ENCODE data around the gene SKA2. TPM values are rescaled to one million over a fixed set of nuclear protein-coding genes. Genes with fewer than 3 reads are reported as not detected.
"Not testable (repeated sequence)": the region's sequence is repeated elsewhere in the genome, so short reads cannot be mapped to it uniquely, and the experiment has no call there.

SKA2 gene, protein sequence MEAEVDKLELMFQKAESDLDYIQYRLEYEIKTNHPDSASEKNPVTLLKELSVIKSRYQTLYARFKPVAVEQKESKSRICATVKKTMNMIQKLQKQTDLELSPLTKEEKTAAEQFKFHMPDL
- total RNA-seq = 10 to 100 TPM; 61.7 to 64.0 TPM

DNA sequence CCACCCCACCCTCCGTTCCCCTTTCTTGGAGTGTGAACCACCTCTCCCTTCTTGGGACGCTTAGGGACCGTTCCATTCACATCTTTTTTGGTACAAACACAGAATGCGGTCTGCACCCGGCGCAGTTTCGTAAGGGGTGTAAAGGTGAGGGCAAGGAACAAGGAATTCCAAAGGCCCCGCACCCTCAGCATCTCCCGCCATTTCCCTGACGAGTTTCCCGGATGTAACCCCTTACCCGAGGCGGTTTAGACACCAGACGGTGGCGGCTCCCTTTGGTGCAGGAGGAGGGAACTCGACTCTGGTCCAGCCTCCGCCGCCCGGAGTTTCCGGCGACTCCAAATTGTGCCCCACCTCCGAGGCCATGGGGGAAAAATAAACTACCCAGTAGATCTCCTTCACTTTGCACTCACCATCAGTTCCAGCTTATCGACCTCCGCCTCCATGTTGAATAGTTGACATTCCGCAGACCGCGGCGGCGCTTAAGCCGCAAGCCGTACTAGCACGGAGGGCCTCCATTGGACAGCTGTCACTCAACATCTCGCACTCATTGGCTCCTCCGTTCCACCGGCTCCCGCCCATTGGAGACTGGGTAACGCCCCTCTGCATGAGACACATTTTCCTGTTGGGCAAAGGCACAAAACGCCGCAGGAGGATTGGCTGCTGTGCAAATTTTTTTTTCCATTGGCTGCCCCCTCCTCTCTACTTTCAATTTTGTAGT lies at the start of gene SKA2:
Gene SKA2 (minus strand): TSS at position 466 of the 718 bp plus-strand sequence. CDS start 23 bp downstream, at position 443.
- H3K4me3 Mint-ChIP-seq = no peak within 1 kb of the TSS
- no peaks in the 10 kb centered on the region for H3K36me3 Mint-ChIP-seq
- no peaks in the 10 kb centered on the region for H3K9me3 Mint-ChIP-seq
- H3K4me1 Mint-ChIP-seq (ENCODE audit: low read depth in 2 of 2) = peaks cover 18 to 35% of the 10 kb centered on the region in 2 donors
- ATAC-seq = peak; percentile 93 to 95
- DNase-seq (ENCODE audit: low spot score) = no peak
- H3K27me3 Mint-ChIP-seq = no peaks in the 10 kb centered on the region
- no peak within 1 kb of the TSS for H3K27ac Mint-ChIP-seq

DNA sequence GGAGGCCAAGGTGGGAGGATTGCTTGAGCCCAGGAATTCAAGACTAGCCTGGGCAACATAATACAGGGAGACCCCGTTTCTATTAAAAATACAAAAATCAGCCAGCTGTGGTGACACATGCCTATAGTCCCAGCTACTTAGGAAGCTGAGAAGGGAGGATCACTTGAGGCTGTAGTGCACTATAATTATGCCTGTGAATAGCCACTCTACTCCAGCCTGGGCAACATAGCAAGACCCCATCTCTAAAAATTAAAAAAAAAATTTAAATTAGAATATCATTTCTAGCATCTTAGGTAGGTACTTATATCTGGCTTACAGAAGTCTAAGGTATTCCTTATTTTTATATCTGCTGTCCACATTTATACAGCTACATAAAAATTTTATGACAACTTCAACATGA lies 47.3 kb upstream of the SKA2 start:
- no peak overlapping the region for H3K4me3 Mint-ChIP-seq
- H3K27me3 Mint-ChIP-seq = no peaks in the 10 kb centered on the region
- DNase-seq (ENCODE audit: low spot score) = no peak
- no peaks in the 10 kb centered on the region for H3K4me1 Mint-ChIP-seq (ENCODE audit: low read depth in 2 of 2)
- ATAC-seq = no peak
- no peak overlapping the region for H3K27ac Mint-ChIP-seq
- H3K9me3 Mint-ChIP-seq = no peaks in the 10 kb centered on the region
- H3K36me3 Mint-ChIP-seq = no peaks in the 10 kb centered on the region

DNA sequence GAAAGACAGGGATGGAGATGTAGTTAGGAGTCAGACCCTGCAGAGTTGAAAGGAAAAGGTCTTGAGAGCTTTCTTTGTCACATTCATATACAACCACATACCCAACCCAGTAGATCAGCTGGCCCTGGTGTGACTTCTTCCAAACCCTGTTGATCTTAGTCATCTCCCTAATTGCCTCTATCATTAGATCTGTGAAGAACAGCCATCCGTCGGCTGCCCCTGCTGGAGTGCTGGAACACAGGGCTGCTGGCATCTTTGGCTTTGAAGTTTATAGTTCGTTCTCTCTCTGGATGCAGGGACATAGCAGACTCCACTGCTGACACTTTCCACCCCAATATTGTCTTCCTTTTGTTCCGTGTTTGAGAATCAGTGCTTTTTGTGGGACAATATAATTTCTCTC lies 44.4 kb upstream of the SKA2 start:
- DNase-seq (ENCODE audit: low spot score) (no peak), ATAC-seq (peak in 1 of 2 donors; percentile 20)
- no peaks in the 10 kb centered on the region for H3K27me3 Mint-ChIP-seq
- no peaks in the 10 kb centered on the region for H3K36me3 Mint-ChIP-seq
- no peak overlapping the region for H3K27ac Mint-ChIP-seq
- no peaks in the 10 kb centered on the region for H3K9me3 Mint-ChIP-seq
- no peak overlapping the region for H3K4me3 Mint-ChIP-seq
- H3K4me1 Mint-ChIP-seq (ENCODE audit: low read depth in 2 of 2) = no peaks in the 10 kb centered on the region

DNA sequence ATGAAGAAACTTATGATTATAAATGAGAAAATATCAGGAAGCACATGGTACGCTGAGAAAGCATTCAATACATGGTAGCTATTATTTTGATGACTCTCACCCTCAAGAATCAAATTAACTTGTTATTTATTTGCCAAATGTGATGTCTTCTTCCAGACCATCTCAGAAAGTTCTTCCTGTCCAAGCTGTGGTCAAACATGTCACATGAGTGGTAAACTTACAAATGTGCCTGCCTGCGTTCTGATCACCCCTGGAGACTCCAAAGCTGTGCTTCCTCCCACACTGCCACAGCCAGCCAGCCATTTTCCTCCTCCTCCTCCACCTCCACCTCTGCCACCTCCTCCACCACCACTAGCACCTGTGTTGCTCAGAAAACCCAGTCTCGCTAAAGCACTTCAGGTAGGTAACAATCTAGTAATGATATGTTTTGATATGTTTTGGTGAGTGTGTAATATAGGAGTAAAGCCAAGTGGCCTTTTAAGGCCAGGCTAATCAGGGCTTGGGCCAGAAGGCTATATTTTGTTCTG lies 38.4 kb upstream of the SKA2 start:
- no peak overlapping the region for H3K27ac Mint-ChIP-seq
- no peaks in the 10 kb centered on the region for H3K9me3 Mint-ChIP-seq
- DNase-seq (ENCODE audit: low spot score) (no peak), ATAC-seq (no peak)
- no peaks in the 10 kb centered on the region for H3K4me1 Mint-ChIP-seq (ENCODE audit: low read depth in 2 of 2)
- peaks cover 4% of the 10 kb centered on the region for H3K36me3 Mint-ChIP-seq
- H3K27me3 Mint-ChIP-seq = no peaks in the 10 kb centered on the region
- no peak overlapping the region for H3K4me3 Mint-ChIP-seq

DNA sequence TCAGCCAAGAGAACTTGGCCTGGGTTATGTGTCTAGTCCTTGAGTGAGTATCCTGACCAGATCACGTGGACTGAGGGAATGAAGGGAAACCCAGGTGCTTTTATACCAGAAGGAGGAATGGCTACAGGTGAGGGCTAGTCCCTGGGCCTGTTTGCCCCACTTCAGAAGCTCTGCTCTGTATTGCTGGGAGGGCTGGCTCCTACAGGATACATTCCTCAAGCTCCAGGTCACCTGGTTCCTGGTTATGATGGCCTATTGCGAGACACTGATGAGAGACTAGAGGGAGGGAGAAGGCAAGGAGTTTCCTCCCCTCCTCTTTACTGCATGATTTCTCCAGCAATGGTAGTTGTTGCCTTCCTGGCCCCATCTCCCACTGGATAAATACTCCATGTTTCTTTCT lies 35.8 kb upstream of the SKA2 start:
- H3K4me3 Mint-ChIP-seq = no peak overlapping the region
- peaks cover 4% of the 10 kb centered on the region for H3K36me3 Mint-ChIP-seq
- no peaks in the 10 kb centered on the region for H3K27me3 Mint-ChIP-seq
- H3K27ac Mint-ChIP-seq = no peak overlapping the region
- H3K4me1 Mint-ChIP-seq (ENCODE audit: low read depth in 2 of 2) = no peaks in the 10 kb centered on the region
- DNase-seq (ENCODE audit: low spot score) (no peak), ATAC-seq (no peak)
- no peaks in the 10 kb centered on the region for H3K9me3 Mint-ChIP-seq

DNA sequence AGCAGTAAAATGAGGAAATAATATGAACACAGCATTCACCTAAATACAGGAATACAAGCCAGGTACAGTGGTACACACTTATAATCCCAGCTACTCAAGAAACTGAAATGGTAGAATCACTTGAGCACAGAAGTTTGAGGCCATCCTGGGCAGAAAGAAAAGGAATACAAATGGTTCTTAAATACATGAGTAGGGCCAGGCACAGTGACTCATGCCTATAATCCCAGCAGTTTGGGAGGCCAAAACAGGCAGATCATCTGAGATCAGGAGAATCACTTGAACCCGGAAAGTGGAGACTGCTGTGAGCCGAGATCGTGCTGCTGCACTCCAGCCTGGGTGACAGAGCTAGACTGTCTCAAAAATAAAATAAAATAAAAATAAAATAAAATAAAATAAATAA lies 31.9 kb upstream of the SKA2 start:
- no peaks in the 10 kb centered on the region for H3K4me1 Mint-ChIP-seq (ENCODE audit: low read depth in 2 of 2)
- no peak overlapping the region for H3K4me3 Mint-ChIP-seq

DNA sequence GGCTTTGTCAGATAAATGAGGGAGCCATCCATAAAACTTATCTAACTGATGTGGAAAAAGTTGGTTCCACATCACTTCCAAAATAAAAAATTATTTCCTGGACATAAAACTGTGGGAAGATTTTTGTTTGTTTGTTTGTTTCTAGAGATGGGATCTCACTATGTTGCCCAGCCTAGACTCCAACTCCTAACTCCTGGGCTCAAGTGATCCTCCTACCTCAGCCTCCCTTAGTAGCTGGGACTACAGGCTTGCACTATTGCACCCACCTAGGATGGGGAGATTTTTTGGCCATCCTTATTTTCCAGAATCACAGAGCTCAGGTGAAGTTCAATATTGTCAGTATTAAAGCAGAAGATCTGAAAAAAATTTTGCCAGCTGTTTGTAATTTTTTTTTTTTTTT lies 31.0 kb upstream of the SKA2 start:
- ATAC-seq (no peak), DNase-seq (ENCODE audit: low spot score) (no peak)
- H3K36me3 Mint-ChIP-seq = no peaks in the 10 kb centered on the region
- H3K4me3 Mint-ChIP-seq = no peak overlapping the region
- H3K4me1 Mint-ChIP-seq (ENCODE audit: low read depth in 2 of 2) = no peaks in the 10 kb centered on the region
- no peaks in the 10 kb centered on the region for H3K9me3 Mint-ChIP-seq
- H3K27ac Mint-ChIP-seq = no peak overlapping the region
- H3K27me3 Mint-ChIP-seq = no peaks in the 10 kb centered on the region

More for the DNA sequence above, 31.9 kb upstream of the SKA2 start:
- DNase-seq (ENCODE audit: low spot score) = no peak
- no peaks in the 10 kb centered on the region for H3K9me3 Mint-ChIP-seq
- no peak for ATAC-seq
- no peak overlapping the region for H3K27ac Mint-ChIP-seq
- peaks cover 2% of the 10 kb centered on the region for H3K36me3 Mint-ChIP-seq
- H3K27me3 Mint-ChIP-seq = no peaks in the 10 kb centered on the region

DNA sequence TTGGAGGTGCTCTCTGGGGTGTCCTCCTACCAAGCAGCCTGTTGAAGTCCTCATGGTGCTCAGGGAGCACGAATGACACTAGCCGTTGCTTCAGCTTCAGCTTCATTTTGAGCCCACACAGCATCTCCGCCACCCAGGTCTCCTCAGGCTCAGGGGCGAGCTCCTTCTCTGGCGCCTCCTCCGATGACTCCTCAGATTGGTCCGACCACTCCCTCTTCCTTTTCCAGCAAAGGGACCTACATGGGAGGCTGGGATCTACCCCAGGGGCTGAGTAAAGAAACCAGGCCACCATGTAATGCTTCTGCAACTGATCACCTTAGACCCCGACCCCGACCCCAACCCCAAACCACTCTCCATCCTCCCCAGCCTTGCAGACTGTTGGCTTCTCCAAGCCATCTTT lies 26.5 kb upstream of the SKA2 start:
- H3K27ac Mint-ChIP-seq = no peak overlapping the region
- no peak overlapping the region for H3K4me3 Mint-ChIP-seq
- no peaks in the 10 kb centered on the region for H3K9me3 Mint-ChIP-seq
- no peaks in the 10 kb centered on the region for H3K36me3 Mint-ChIP-seq
- H3K4me1 Mint-ChIP-seq (ENCODE audit: low read depth in 2 of 2) = peaks cover 0 to 2% of the 10 kb centered on the region in 2 donors
- no peaks in the 10 kb centered on the region for H3K27me3 Mint-ChIP-seq
- no peak for ATAC-seq
- no peak for DNase-seq (ENCODE audit: low spot score)

DNA sequence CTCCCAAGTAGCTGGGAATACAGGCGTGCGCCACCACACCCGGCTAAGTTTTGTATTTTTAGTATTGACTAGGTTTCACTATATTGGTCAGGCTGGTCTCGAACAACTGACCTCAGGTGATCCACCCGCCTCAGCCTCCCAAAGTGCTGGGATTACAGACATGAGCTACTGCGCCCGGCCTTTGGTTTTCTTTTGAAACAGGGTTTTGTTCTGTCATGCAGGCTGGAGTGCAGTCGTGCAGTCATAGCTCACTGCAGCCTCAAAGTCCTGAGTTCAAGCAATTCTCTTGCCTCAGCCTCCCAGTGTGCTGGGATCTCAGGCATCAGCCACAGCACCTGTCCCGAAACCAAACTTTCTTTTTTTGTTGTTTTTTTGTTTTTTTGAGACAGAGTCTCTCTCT lies 25.6 kb upstream of the SKA2 start:
- Mint-ChIP-seq H3K4me1 (ENCODE audit: low read depth in 2 of 2) (peaks cover 0 to 8% of the 10 kb centered on the region in 2 donors), H3K4me3 (no peak overlapping the region), H3K9me3 (no peaks in the 10 kb centered on the region), H3K27me3 (no peaks in the 10 kb centered on the region), H3K36me3 (no peaks in the 10 kb centered on the region), H3K27ac (no peak overlapping the region)
- DNase-seq (ENCODE audit: low spot score) (no peak), ATAC-seq (no peak)

DNA sequence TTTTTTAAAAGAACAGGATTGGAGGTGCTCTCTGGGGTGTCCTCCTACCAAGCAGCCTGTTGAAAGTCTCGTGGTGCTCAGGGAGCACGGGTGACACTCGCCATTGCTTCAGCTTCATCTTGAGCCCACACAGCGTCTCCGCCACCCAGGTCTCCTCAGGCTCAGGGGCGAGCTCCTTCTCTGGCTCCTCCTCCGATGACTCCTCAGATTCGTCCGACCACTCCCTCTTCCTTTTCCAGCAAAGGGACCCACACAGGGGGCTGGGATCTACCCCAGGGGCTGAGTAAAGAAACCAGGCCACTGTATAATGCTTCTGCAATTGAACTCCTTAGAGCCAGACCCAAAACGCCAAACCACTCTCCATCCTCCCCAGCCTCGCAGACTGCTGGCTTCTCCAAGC lies 24.6 kb upstream of the SKA2 start:
- not testable (repeated sequence) for H3K4me3 Mint-ChIP-seq; H3K27ac Mint-ChIP-seq; H3K36me3 Mint-ChIP-seq; H3K27me3 Mint-ChIP-seq; DNase-seq (ENCODE audit: low spot score); H3K9me3 Mint-ChIP-seq; ATAC-seq; H3K4me1 Mint-ChIP-seq (ENCODE audit: low read depth in 2 of 2)

DNA sequence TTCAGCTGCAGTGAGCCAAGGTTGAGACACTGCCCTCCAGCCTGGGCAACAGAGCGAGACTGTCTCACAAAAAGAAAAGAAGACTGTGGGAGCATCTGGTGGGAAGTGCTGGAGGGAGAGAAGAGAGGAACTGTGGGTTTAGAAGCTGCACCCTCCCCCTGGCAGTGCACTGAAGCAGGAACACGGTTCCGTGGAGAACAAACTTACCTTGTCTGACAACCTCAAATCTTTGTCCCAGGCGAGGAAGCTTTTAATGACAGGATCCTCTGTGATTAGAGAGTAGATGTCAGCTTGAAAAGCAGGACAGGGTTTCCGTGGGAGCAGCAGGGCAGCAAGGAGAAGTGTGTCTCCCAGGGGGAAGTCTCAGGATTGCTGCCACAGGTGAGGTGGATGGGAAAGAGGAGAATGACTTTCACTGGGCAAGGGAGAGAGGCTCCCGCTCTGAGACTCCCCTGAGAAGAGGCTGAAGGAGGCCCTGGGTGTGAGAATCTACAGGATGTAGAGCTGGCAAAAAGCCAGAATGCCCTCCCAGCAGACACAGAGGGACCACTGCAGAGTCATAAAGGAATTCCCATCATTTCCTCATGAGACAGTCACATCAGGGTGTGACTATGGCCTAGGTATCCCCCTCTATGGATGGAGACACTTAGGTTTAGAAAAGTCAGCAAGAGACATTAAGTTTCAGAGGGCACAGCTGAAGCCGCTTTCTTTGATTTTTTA lies 23.4 kb upstream of the SKA2 start:
- Mint-ChIP-seq H3K9me3 (no peaks in the 10 kb centered on the region), H3K36me3 (peaks cover 6% of the 10 kb centered on the region), H3K27ac (no peak overlapping the region), H3K4me3 (no peak overlapping the region), H3K27me3 (no peaks in the 10 kb centered on the region), H3K4me1 (ENCODE audit: low read depth in 2 of 2) (peaks cover 0 to 13% of the 10 kb centered on the region in 2 donors)
- ATAC-seq (no peak), DNase-seq (ENCODE audit: low spot score) (no peak)

DNA sequence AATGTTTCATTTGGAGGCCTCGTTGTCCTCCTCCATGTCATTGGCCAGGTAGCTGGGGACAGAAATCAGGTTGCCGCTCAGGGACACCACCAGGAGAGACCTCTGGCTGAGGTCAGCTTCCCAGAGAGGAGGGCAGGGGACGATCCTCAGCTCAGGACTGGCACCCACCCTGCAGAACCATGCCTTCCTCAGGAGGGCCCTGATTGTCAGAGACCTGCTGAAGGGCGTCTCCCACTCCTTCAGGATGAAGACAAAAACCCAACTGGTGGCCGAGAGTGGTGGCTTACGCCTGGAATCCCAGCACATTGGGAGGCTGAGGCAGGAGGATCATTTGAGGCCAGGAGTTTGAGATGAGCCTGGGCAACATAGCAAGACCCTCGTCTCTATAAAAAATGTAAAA lies 20.1 kb upstream of the SKA2 start:
- no peaks in the 10 kb centered on the region for H3K9me3 Mint-ChIP-seq
- no peak overlapping the region for H3K4me3 Mint-ChIP-seq
- ATAC-seq = no peak
- peaks cover 6% of the 10 kb centered on the region for H3K36me3 Mint-ChIP-seq
- no peaks in the 10 kb centered on the region for H3K27me3 Mint-ChIP-seq
- DNase-seq (ENCODE audit: low spot score) = no peak
- H3K27ac Mint-ChIP-seq = no peak overlapping the region
- peaks cover 0 to 13% of the 10 kb centered on the region in 2 donors for H3K4me1 Mint-ChIP-seq (ENCODE audit: low read depth in 2 of 2)

DNA sequence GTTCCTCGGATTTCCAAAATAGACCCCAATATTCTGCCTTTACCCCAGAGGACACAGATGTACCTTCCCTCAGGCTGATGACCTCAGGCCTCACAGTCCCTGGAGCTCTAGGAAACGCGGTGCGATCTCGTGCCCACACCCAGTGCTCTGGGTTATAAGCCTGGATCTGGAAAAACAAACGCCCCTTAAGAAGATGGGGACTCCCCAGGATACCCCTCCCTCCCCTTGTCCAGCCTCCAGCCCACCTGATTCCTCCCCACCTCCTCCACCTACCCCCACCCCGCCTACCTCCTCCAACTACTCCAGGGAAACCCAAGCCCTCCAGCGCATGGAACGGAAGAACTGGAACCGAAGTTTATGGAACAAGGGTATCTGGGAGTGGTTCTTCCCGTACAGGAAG lies 19.7 kb upstream of the SKA2 start:
- peaks cover 0 to 13% of the 10 kb centered on the region in 2 donors for H3K4me1 Mint-ChIP-seq (ENCODE audit: low read depth in 2 of 2)
- DNase-seq (ENCODE audit: low spot score) (no peak), ATAC-seq (no peak)
- peaks cover 6% of the 10 kb centered on the region for H3K36me3 Mint-ChIP-seq
- H3K9me3 Mint-ChIP-seq = no peaks in the 10 kb centered on the region
- H3K27ac Mint-ChIP-seq = no peak overlapping the region
- no peaks in the 10 kb centered on the region for H3K27me3 Mint-ChIP-seq
- H3K4me3 Mint-ChIP-seq = no peak overlapping the region

DNA sequence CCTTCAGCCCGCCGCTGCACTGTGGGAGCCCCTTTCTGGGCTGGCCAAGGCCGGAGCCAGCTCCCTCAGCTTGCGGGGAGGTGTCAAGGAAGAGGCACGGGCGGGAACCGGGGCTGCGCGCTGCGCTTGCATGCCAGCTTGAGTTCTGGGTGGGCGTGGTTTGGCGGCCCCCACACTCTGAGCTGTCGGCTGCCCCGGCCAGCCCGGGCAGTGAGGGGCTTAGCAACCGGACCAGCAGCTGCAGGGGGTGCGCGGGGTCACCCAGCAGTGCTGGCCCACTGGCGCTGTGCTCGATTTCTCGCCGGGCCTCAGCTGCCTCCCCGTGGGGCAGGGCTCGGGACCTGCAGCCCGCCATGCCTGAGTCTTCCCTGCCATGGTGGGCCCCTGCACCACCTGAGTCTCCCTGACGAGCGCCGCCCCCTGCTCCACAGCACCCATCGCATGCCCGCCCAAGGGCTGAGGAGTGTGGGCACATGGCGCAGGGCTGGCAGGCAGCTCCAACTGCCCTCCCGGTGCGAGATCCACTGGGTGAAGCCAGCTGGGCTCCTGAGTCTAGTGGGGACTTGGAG lies 17.5 kb upstream of the SKA2 start:
- ATAC-seq (peak in 1 of 2 donors; percentile 41), DNase-seq (ENCODE audit: low spot score) (no peak)
- Mint-ChIP-seq H3K4me3 (no peak overlapping the region), H3K4me1 (ENCODE audit: low read depth in 2 of 2) (peaks cover 0 to 17% of the 10 kb centered on the region in 2 donors), H3K36me3 (peaks cover 6% of the 10 kb centered on the region), H3K27me3 (no peaks in the 10 kb centered on the region), H3K27ac (no peak overlapping the region), H3K9me3 (no peaks in the 10 kb centered on the region)

Measured in natural killer cell treated with Interleukin-12 subunit alpha and Interleukin-12 subunit beta and Interleukin-15 and Interleukin-18, amount 100 ng/mL, for 72 hours (primary cell).